Upper lobe of left lung (tissue), 6 donors: ENCODE results near the gene MICA. TPM values are rescaled to one million over a fixed set of nuclear protein-coding genes. Genes with fewer than 3 reads are reported as not detected.

Experiments used
- ATAC-seq, 2 donors: fragments of 200-7000 bp; cut with Tn5 transposase; one replicate each; pipeline ENCODE4 v1.9.1; 2022; ENCODE audit warnings: mild to moderate bottlenecking in 2 of 2, moderate library complexity in 2 of 2; ENCODE audit not compliant: low FRiP score in 2 of 2
- DNase-seq, 2 donors: peaks; one replicate each; pipeline ENCODE4 v3.0.0-alpha.2; 2019 to 2020
- H3K27ac ChIP-seq, 4 donors: fragments of 200-600 bp; sonication (generic); one replicate each; pipeline ENCODE4 v1.5.1; 2016 to 2019
- H3K27me3 ChIP-seq, 4 donors: fragments of 200-600 bp; sonication (generic); one replicate each; pipeline ENCODE4 v1.5.1; 2017 to 2019
- H3K36me3 ChIP-seq, 4 donors: fragments of 200-600 bp; sonication (generic); one replicate each; pipeline ENCODE4 v1.5.1; 2016 to 2019
- H3K4me1 ChIP-seq, 4 donors: fragments of 200-600 bp; sonication (generic); one replicate each; pipeline ENCODE4 v1.5.1; 2018 to 2019
- H3K4me3 ChIP-seq, 4 donors: fragments of 200-600 bp; sonication (generic); one replicate each; pipeline ENCODE4 v1.5.1; 2017 to 2019; ENCODE audit warnings: mild to moderate bottlenecking in 2 of 4, moderate library complexity in 1 of 4
- H3K9me3 ChIP-seq, 4 donors: fragments of 200-600 bp; sonication (generic); one replicate each; pipeline ENCODE4 v1.5.1; 2018 to 2019
- EP300 ChIP-seq, 4 donors: sonication (generic); formaldehyde crosslinking; IDR thresholded peaks; one replicate each; pipeline ENCODE4 v1.5.1; 2017; ENCODE audit warnings: antibody characterized with exemption in 4 of 4, control low read depth in 2 of 4
- POLR2A ChIP-seq, 4 donors: fragments of 450-650 bp; IDR thresholded peaks; one replicate each; pipeline ENCODE4 v1.5.1; 2016 to 2017; ENCODE audit warnings: antibody characterized with exemption in 4 of 4, mild to moderate bottlenecking in 2 of 4
- POLR2AphosphoS5 ChIP-seq, 2 donors: sonication (generic); formaldehyde crosslinking; IDR thresholded peaks; one replicate each; pipeline ENCODE4 v1.5.1; 2017; ENCODE audit warnings: antibody characterized with exemption in 2 of 2
- WGBS, 2 donors: methylation state at CpG; one replicate each; pipeline ENCODE4 v1.1.5; 2017 to 2018; 5-methylcytosine and 5-hydroxymethylcytosine counted together
- total RNA-seq, 6 donors: library from RNA; depleted of rRNA in 4 of 6; stranded (reverse); fragments of >200 nt in 4 of 6; gene quantifications; one replicate each; pipeline versions ENCODE4 v1.1.0 to v1.2.1, GENCODE V29; 2016 to 2021
- TF ChIP-seq, protein P1 (sequence below), 6 experiments: fragments of 450-650 bp in 4 of 6; fragments of 200-600 bp in 2 of 6; sonication (generic) in 2 of 6; IDR thresholded peaks; one replicate each; pipeline ENCODE4 v1.5.1; 2016 to 2019; ENCODE audit warnings: antibody characterized with exemption in 6 of 6
- donor health status: DM: no; HTN: no; CAD: no; lungs with moderate emphysema.
- donor health status: DM: no; HTN: yes; CAD: no; lungs with severe emphysema.

The MICA gene
- total RNA-seq, 6 donors from 2014 or later = 21.6 to 81.7 (median 31.4) TPM

DNA sequence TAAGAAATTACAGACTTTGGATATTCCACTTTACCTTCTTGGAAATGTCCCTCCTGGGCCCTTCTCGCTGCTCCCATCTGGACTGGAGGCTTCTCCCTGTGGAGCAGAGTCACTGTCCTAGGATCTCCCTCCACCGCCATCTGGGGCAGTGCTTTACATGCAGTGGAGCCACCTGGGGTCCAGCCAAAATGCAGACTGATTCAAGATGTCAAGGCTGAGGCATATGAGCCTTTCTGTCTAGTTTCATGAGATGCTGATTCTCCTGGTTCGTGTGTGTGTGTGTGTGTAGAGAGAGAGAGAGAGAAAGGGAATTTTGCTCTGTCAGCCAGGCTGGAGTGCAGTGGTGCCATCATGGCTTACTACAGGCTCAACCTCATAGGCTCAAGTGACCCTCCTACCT lies 14.9 kb downstream of the MICA start:
- no peak overlapping the region for H3K4me3 ChIP-seq
- no peaks in the 10 kb centered on the region for H3K9me3 ChIP-seq
- H3K27me3 ChIP-seq = no peaks in the 10 kb centered on the region
- TF ChIP-seq POLR2A (IDR thresholded peaks at IDR 0.05) (no peak), EP300 (IDR thresholded peaks at IDR 0.05) (no peak), POLR2AphosphoS5 (IDR thresholded peaks at IDR 0.05) (no peak)
- TF ChIP-seq, protein P1, sequence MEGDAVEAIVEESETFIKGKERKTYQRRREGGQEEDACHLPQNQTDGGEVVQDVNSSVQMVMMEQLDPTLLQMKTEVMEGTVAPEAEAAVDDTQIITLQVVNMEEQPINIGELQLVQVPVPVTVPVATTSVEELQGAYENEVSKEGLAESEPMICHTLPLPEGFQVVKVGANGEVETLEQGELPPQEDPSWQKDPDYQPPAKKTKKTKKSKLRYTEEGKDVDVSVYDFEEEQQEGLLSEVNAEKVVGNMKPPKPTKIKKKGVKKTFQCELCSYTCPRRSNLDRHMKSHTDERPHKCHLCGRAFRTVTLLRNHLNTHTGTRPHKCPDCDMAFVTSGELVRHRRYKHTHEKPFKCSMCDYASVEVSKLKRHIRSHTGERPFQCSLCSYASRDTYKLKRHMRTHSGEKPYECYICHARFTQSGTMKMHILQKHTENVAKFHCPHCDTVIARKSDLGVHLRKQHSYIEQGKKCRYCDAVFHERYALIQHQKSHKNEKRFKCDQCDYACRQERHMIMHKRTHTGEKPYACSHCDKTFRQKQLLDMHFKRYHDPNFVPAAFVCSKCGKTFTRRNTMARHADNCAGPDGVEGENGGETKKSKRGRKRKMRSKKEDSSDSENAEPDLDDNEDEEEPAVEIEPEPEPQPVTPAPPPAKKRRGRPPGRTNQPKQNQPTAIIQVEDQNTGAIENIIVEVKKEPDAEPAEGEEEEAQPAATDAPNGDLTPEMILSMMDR (IDR thresholded peaks at IDR 0.05) = no peak
- H3K36me3 ChIP-seq = peaks cover 12 to 45% (median 23%) of the 10 kb centered on the region in 4 donors
- DNase-seq = no peak
- no peak overlapping the region for H3K27ac ChIP-seq
- WGBS, 2 donors = 84 to 94% methylated on average over 3 of the region's 3 CpGs
- ATAC-seq = no peak
- H3K4me1 ChIP-seq = no peaks in the 10 kb centered on the region

DNA sequence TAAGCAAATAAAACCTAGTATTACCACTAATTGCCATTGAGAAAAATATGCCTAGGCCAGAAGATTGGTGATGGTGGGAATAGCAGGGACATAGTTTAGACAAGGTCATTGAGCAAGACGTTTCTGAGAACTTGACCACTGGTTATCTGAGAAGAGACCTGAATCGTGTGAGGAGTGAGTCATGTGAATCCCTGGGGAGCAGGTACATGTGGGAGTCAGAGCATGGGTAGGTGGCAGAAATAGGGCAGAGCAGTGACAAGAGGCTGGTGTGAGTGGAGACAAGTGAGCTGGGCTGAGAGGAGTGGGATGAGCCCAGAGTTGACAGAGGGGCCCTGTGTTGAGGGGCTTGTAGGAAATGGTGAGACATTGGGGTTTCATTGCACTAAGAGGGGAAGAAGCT lies 16.4 kb downstream of the MICA start:
- 51 to 64% methylated on average over 2 of the region's 2 CpGs for WGBS, 2 donors
- no peak overlapping the region for H3K27ac ChIP-seq
- no peak for ATAC-seq

DNA sequence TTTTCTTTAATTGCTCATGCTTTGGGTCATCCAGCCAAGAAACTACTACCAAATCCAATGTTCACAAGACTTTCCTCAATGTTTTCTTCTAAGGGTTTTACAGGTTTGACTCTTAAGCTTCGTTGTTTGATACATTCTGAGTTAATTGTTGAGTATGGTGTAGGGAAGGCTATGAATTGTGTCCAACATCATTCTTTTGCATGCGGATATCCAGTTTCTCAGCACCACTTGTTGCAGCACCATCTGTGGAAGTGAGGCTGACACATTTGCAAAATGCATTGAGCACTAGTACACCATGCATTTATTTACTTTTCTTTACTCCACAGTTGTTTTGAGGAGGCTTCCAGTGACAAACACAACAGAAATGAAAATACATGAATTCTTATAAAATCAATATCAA lies 17.2 kb downstream of the MICA start:
- no peaks in the 10 kb centered on the region for H3K4me1 ChIP-seq
- 83 to 85% methylated on average over 2 of the region's 2 CpGs for WGBS, 2 donors
- no peak overlapping the region for H3K27ac ChIP-seq
- ATAC-seq = no peak
- H3K9me3 ChIP-seq = no peaks in the 10 kb centered on the region
- DNase-seq = no peak
- no peaks in the 10 kb centered on the region for H3K27me3 ChIP-seq
- TF ChIP-seq, protein P1 (IDR thresholded peaks at IDR 0.05) = no peak
- no peak for TF ChIP-seq EP300 (IDR thresholded peaks at IDR 0.05)
- H3K4me3 ChIP-seq = no peak overlapping the region
- H3K36me3 ChIP-seq = peaks cover 3 to 25% (median 11%) of the 10 kb centered on the region in 4 donors

More for the DNA sequence above, 16.4 kb downstream of the MICA start:
- TF ChIP-seq POLR2A (IDR thresholded peaks at IDR 0.05) = no peak
- TF ChIP-seq, protein P1 (IDR thresholded peaks at IDR 0.05) = no peak
- TF ChIP-seq EP300 (IDR thresholded peaks at IDR 0.05) = no peak
- TF ChIP-seq POLR2AphosphoS5 (IDR thresholded peaks at IDR 0.05) = no peak
- peaks cover 8 to 32% (median 15%) of the 10 kb centered on the region in 4 donors for H3K36me3 ChIP-seq
- H3K9me3 ChIP-seq = no peaks in the 10 kb centered on the region
- H3K4me3 ChIP-seq = no peak overlapping the region
- no peaks in the 10 kb centered on the region for H3K4me1 ChIP-seq
- H3K27me3 ChIP-seq = no peaks in the 10 kb centered on the region
- no peak for DNase-seq

DNA sequence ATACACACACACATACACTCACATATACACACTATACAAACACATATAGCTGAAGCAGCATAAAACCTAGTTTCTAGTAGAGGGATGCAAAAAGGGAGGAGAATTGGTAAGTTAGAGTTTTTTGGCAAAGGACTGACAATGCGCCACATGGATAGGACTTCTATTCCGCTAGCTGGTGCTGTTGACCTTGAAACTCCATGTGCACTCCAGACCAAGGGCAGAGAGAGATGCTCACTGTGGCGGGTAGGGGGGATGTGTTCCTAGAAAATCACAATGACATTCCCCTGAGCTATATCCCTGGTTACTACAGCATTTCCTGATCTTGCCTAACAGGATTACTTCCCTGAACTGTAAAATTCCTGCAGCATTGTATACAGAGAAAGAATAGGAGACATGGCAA lies 19.2 kb downstream of the MICA start:
- no peak for TF ChIP-seq POLR2A (IDR thresholded peaks at IDR 0.05)
- no peak for TF ChIP-seq POLR2AphosphoS5 (IDR thresholded peaks at IDR 0.05)
- no peak for TF ChIP-seq EP300 (IDR thresholded peaks at IDR 0.05)
- TF ChIP-seq, protein P1 (IDR thresholded peaks at IDR 0.05) = no peak
- no peaks in the 10 kb centered on the region for H3K4me1 ChIP-seq
- no peaks in the 10 kb centered on the region for H3K27me3 ChIP-seq
- WGBS, 2 donors = 73 to 79% methylated on average over 3 of the region's 3 CpGs
- H3K36me3 ChIP-seq = peaks cover 0 to 5% (median 0%) of the 10 kb centered on the region in 4 donors
- ATAC-seq = no peak
- no peak overlapping the region for H3K4me3 ChIP-seq
- H3K9me3 ChIP-seq = no peaks in the 10 kb centered on the region
- DNase-seq = no peak
- H3K27ac ChIP-seq = no peak overlapping the region

DNA sequence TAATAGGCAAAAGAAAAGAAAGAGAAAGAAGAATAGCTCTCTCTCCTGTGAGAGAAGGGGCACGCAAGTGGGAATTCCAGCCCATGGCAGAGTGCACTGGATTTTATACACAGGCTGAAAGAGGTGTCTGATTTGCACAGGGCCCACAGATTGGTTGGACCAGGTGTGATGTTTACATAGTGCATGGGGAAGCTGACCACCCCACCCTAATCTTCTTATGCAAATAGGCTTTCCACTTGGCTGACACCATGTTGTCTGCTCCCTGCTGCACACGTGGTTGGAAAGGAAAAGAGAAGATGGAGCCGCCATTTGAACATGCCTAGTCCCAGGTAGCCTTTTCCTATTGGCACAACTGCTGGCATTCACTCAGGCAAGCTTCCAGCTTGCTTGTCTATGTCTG lies 20.2 kb downstream of the MICA start:
- TF ChIP-seq, protein P1 (IDR thresholded peaks at IDR 0.05) = no peak
- no peak for TF ChIP-seq POLR2A (IDR thresholded peaks at IDR 0.05)
- no peak for TF ChIP-seq POLR2AphosphoS5 (IDR thresholded peaks at IDR 0.05)
- no peak for TF ChIP-seq EP300 (IDR thresholded peaks at IDR 0.05)
- no peaks in the 10 kb centered on the region for H3K36me3 ChIP-seq
- H3K4me1 ChIP-seq = no peaks in the 10 kb centered on the region
- ATAC-seq (no peak), DNase-seq (no peak)
- no peaks in the 10 kb centered on the region for H3K9me3 ChIP-seq
- H3K27ac ChIP-seq = no peak overlapping the region
- no peaks in the 10 kb centered on the region for H3K27me3 ChIP-seq
- 53 to 63% methylated on average over 3 of the region's 3 CpGs for WGBS, 2 donors
- H3K4me3 ChIP-seq = no peak overlapping the region
